HEK293 (cell line): Measurements from ENCODE around the gene CLIC3.

Source experiments
- CTCF ChIA-PET: fragments of 350-600 bp; formaldehyde crosslinking; extraction: SDS; loops from one replicate; lab custom pipeline; 2021; ENCODE audit warnings: antibody characterized with exemption; lab: Yijun Ruan, JAX
- POLR2A ChIA-PET: fragments of 300-600 bp; formaldehyde crosslinking; extraction: SDS; loops from one replicate; lab custom pipeline; 2020; ENCODE audit warnings: antibody characterized with exemption, inconsistent platforms; lab: Yijun Ruan, JAX
- H3K27ac ChIP-seq: fragments of 200-500 bp; sonication (Bioruptor generic); 2 replicates; pipeline ENCODE4 v1.5.1; 2014; ENCODE audit warnings: low read depth, low read length, control low read depth, inconsistent platforms; ENCODE audit errors: extremely low read depth
- H3K36me3 ChIP-seq, 2 experiments: fragments of 200-500 bp in 1 of 2; sonication (Bioruptor generic) in 1 of 2; 1 replicate in 1 of 2; 2 replicates in 1 of 2; pipeline ENCODE4 v1.5.1; 2014 to 2017; ENCODE audit warnings: inconsistent platforms in 2 of 2, low read length in 2 of 2; ENCODE audit not compliant: control insufficient read depth in 2 of 2, insufficient read depth in 1 of 2
- H3K4me1 ChIP-seq: fragments of 200-500 bp; sonication (Bioruptor generic); 2 replicates; pipeline ENCODE4 v1.5.1; 2014; ENCODE audit warnings: mild to moderate bottlenecking, low read length, inconsistent platforms; ENCODE audit not compliant: control insufficient read depth, insufficient read depth
- H3K4me3 ChIP-seq: 2 replicates; pipeline ENCODE4 v1.5.1; 2011; ENCODE audit warnings: low read depth, mild to moderate bottlenecking, control low read depth, low read length, moderate library complexity
- H3K9me3 ChIP-seq: fragments of 200-500 bp; sonication (Bioruptor generic); 2 replicates; pipeline ENCODE4 v1.5.1; 2014; ENCODE audit warnings: low read depth, low read length, inconsistent platforms; ENCODE audit not compliant: control insufficient read depth, insufficient read depth
- BCL11B ChIP-seq: fragments of 450-650 bp; formaldehyde crosslinking; IDR thresholded peaks from 2 replicates; pipeline ENCODE4 v1.5.1; 2016; ENCODE audit warnings: low read depth, missing biosample characterization, missing genetic modification characterization
- EGR2 ChIP-seq: fragments of 450-650 bp; formaldehyde crosslinking; IDR thresholded peaks from 2 replicates; pipeline ENCODE4 v1.5.1; 2016; ENCODE audit warnings: low read depth, missing biosample characterization, missing genetic modification characterization
- GLIS1 ChIP-seq: fragments of 450-650 bp; formaldehyde crosslinking; IDR thresholded peaks from 2 replicates; pipeline ENCODE4 v1.5.1; 2016; ENCODE audit warnings: missing biosample characterization, missing genetic modification characterization
- KLF1 ChIP-seq: fragments of 450-650 bp; formaldehyde crosslinking; IDR thresholded peaks from 2 replicates; pipeline ENCODE4 v1.5.1; 2016; ENCODE audit warnings: missing biosample characterization, missing genetic modification characterization
- KLF9 ChIP-seq: fragments of 450-650 bp; formaldehyde crosslinking; IDR thresholded peaks from 2 replicates; pipeline ENCODE4 v1.5.1; 2016; ENCODE audit warnings: missing biosample characterization, missing genetic modification characterization, low read depth
- ZBTB11 ChIP-seq: fragments of 450-650 bp; formaldehyde crosslinking; conservative IDR thresholded peaks from 2 replicates; pipeline ENCODE4 v1.5.1; 2016; ENCODE audit warnings: low read depth, missing biosample characterization, missing genetic modification characterization
- ZBTB17 ChIP-seq: fragments of 450-650 bp; formaldehyde crosslinking; IDR thresholded peaks from 2 replicates; pipeline ENCODE4 v1.5.1; 2016; ENCODE audit warnings: missing biosample characterization, missing genetic modification characterization
- ZBTB7A ChIP-seq: fragments of 450-650 bp; formaldehyde crosslinking; IDR thresholded peaks from 2 replicates; pipeline ENCODE4 v1.5.1; 2016; ENCODE audit warnings: low read depth, missing biosample characterization, missing genetic modification characterization
- ZFHX2 ChIP-seq: fragments of 450-650 bp; formaldehyde crosslinking; conservative IDR thresholded peaks from 2 replicates; pipeline ENCODE4 v1.5.1; 2016; ENCODE audit warnings: missing biosample characterization, missing genetic modification characterization
- ZFP41 ChIP-seq: fragments of 450-650 bp; formaldehyde crosslinking; IDR thresholded peaks from 2 replicates; pipeline ENCODE4 v1.5.1; 2016; ENCODE audit warnings: missing biosample characterization, missing genetic modification characterization, borderline replicate concordance
- ZNF132 ChIP-seq: fragments of 450-650 bp; formaldehyde crosslinking; IDR thresholded peaks from 2 replicates; pipeline ENCODE4 v1.5.1; 2017; ENCODE audit warnings: missing biosample characterization, missing genetic modification characterization, borderline replicate concordance
- ZNF146 ChIP-seq: fragments of 450-650 bp; formaldehyde crosslinking; IDR thresholded peaks from 2 replicates; pipeline ENCODE4 v1.5.1; 2016; ENCODE audit warnings: missing biosample characterization, missing genetic modification characterization
- ZNF174 ChIP-seq: fragments of 450-650 bp; formaldehyde crosslinking; IDR thresholded peaks from 2 replicates; pipeline ENCODE4 v1.5.0; 2017; ENCODE audit warnings: missing biosample characterization, mild to moderate bottlenecking, missing genetic modification characterization
- ZNF248 ChIP-seq: fragments of 450-650 bp; formaldehyde crosslinking; IDR thresholded peaks from 2 replicates; pipeline ENCODE4 v1.5.1; 2017; ENCODE audit warnings: missing biosample characterization, missing genetic modification characterization
- ZNF280C ChIP-seq: fragments of 450-650 bp; formaldehyde crosslinking; IDR thresholded peaks from 2 replicates; pipeline ENCODE4 v1.5.1; 2016; ENCODE audit warnings: missing biosample characterization, missing genetic modification characterization
- ZNF324 ChIP-seq: fragments of 450-650 bp; formaldehyde crosslinking; IDR thresholded peaks from 2 replicates; pipeline ENCODE4 v1.5.1; 2016; ENCODE audit warnings: missing biosample characterization, missing genetic modification characterization
- ZNF544 ChIP-seq: fragments of 450-650 bp; formaldehyde crosslinking; IDR thresholded peaks from 2 replicates; pipeline ENCODE4 v1.5.0; 2017; ENCODE audit warnings: missing biosample characterization, missing genetic modification characterization
- ZNF560 ChIP-seq: fragments of 450-650 bp; formaldehyde crosslinking; IDR thresholded peaks from 2 replicates; pipeline ENCODE4 v1.5.1; 2017; ENCODE audit warnings: missing biosample characterization, missing genetic modification characterization, borderline replicate concordance
- ZNF571 ChIP-seq: fragments of 450-650 bp; formaldehyde crosslinking; IDR thresholded peaks from 2 replicates; pipeline ENCODE4 v1.5.0; 2017; ENCODE audit warnings: missing biosample characterization, missing genetic modification characterization
- ZNF707 ChIP-seq: fragments of 450-650 bp; formaldehyde crosslinking; IDR thresholded peaks from 2 replicates; pipeline ENCODE4 v1.5.1; 2016; ENCODE audit warnings: missing biosample characterization, missing genetic modification characterization
- ZNF792 ChIP-seq: fragments of 450-650 bp; formaldehyde crosslinking; IDR thresholded peaks from 2 replicates; pipeline ENCODE4 v1.5.1; 2016; ENCODE audit warnings: missing biosample characterization, missing genetic modification characterization
- TF ChIP-seq, protein P1 (sequence below): fragments of 450-650 bp; IDR thresholded peaks from 2 replicates; pipeline ENCODE4 v1.5.1; 2018; ENCODE audit warnings: missing biosample characterization, mild to moderate bottlenecking, missing genetic modification characterization

Gene CLIC3

DNA sequence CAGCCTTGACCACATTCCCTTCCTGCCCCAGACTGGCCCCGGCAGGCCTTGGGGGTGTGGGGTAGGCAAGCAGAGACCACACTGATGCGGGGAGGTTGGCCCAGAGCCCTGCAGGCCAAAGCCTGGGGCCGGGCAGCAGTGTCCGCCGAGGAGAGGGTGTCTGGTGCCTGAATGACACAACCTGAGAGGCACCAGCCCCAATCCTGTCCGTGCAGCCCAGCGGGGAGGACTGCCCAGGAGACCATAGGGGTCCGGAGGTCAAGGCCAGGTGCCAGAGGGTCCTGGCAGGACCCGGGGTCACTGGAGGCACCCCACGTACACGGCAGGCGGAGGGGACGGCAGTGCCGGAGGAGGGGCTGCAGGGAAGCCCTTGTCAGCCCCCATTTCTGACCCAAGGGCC lies 24.6 kb downstream of the CLIC3 start:
- POLR2A ChIA-PET = no interaction called here
- Histone ChIP-seq H3K9me3 (no peaks in the 10 kb centered on the region), H3K4me3 (no peak overlapping the region), H3K4me1 (no peaks in the 10 kb centered on the region), H3K27ac (no peak overlapping the region), H3K36me3 (no peaks in the 10 kb centered on the region)
- no peak for TF ChIP-seq KLF9 (tag by site-specific recombination)
- 0 out of 2 replicates have a peak, but pooled peaks have one; percentile 14 for TF ChIP-seq BCL11B (tag by site-specific recombination)
- no peak for TF ChIP-seq ZBTB7A (tag by site-specific recombination)
- TF ChIP-seq, all 188 proteins: peak for 1
- CTCF ChIA-PET = interaction anchor here (0.5 to 1.5 kb wide), 2 partner anchors 58 to 95 kb away, joined by 4 to 5 read pairs; no protein-coding TSS in a partner anchor

DNA sequence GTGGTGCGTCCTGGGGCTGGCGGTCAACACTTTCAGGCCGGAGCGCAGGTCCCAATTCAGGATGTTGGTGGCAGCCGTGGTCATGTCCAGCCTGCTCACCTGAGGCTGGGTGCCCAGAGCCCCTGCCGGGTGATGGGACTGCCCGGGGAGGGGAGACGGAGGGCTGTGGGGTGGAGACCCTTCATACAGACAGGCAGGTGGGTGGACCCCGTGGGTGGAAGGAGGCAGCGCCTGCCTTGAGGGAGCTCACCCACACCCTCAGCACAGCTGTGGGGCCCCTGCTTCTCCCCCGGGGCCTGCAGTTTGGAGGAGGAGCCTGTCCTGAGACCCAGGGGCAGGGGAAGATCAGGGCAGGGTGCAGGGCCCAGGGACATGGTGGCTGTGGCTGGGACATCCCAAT lies 26.0 kb downstream of the CLIC3 start:
- Histone ChIP-seq H3K4me3 (no peak overlapping the region), H3K9me3 (no peaks in the 10 kb centered on the region), H3K4me1 (no peaks in the 10 kb centered on the region)
- ChIA-PET POLR2A (no interaction called here), CTCF (interaction anchor here (0.7 to 1.5 kb wide), 2 partner anchors 59 to 183 kb away, joined by 3 to 5 read pairs; no protein-coding TSS in a partner anchor)
- TF ChIP-seq EGR2 (tag by site-specific recombination) (peak; percentile 81), ZNF248 (no peak), ZNF544 (tag by site-specific recombination) (no peak), ZNF571 (tag by site-specific recombination) (no peak), ZNF560 (tag by site-specific recombination) (no peak), ZFHX2 (tag by site-specific recombination) (peak; percentile 85), KLF1 (tag by site-specific recombination) (peak; percentile 33; the same call in 1 of the 2 replicates)
- TF ChIP-seq, protein P1, sequence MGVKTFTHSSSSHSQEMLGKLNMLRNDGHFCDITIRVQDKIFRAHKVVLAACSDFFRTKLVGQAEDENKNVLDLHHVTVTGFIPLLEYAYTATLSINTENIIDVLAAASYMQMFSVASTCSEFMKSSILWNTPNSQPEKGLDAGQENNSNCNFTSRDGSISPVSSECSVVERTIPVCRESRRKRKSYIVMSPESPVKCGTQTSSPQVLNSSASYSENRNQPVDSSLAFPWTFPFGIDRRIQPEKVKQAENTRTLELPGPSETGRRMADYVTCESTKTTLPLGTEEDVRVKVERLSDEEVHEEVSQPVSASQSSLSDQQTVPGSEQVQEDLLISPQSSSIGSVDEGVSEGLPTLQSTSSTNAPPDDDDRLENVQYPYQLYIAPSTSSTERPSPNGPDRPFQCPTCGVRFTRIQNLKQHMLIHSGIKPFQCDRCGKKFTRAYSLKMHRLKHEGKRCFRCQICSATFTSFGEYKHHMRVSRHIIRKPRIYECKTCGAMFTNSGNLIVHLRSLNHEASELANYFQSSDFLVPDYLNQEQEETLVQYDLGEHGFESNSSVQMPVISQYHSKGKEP (tag by site-specific recombination) = no peak
- TF ChIP-seq, all 188 proteins: peak for 3
- no peak overlapping the region for H3K27ac ChIP-seq
- H3K36me3 ChIP-seq = no peaks in the 10 kb centered on the region

DNA sequence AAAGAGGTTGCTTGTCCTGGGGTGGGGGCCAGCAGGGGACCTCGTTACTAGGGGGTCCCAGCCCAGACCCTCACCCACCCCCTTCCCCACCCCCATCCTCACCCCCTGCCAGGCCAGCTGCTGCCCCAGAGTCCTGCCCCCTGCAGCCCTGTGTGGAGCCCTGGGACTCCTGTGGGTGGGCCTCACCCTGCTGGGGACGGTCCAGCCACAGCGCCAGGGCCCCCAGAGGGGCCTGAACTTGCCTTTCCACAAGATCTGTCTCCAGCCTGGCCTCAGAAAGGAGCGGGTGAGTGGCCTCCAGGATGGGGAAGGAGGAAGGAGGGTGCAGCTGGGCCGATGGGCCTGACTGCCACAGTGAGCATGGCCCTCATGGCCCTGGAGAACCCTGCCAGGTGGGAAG lies 26.6 kb downstream of the CLIC3 start:
- ChIA-PET CTCF (no interaction called here), POLR2A (no interaction called here)
- H3K36me3 ChIP-seq = no peaks in the 10 kb centered on the region
- H3K4me1 ChIP-seq = no peaks in the 10 kb centered on the region
- no peak for TF ChIP-seq ZNF707 (tag by site-specific recombination)
- peak; percentile 78 for TF ChIP-seq GLIS1 (tag by site-specific recombination)
- TF ChIP-seq ZNF280C (tag by site-specific recombination) = no peak
- TF ChIP-seq ZNF174 = no peak
- H3K9me3 ChIP-seq = no peaks in the 10 kb centered on the region
- H3K4me3 ChIP-seq = no peak overlapping the region
- H3K27ac ChIP-seq = no peak overlapping the region

DNA sequence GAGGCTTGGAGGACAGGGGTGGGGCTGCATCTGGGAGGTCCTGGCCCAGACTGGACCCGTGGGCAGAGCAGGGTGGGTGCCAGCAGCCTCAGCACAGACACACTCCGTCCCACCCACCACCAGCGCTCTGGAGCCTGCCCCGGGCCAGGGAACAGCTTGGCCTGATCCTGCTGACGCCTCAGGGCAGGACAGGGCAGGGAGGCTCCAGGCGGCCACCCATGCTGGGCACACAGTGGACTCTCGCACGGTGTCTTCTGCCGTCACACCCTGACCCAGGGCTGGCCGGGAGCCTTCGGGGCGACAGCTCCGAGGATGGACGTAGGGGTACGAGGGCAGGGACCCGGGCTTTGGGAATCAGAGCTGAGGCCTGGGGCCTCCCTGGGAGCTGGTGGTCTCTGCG lies 27.2 kb downstream of the CLIC3 start:
- ChIA-PET CTCF (interaction anchor here (1.5 kb wide), 1 partner anchor 66 kb away, joined by 3 read pairs; no protein-coding TSS in a partner anchor), POLR2A (interaction anchor here (1.0 kb wide), 1 partner anchor 21 kb away, joined by 3 read pairs; no protein-coding TSS in a partner anchor)
- Histone ChIP-seq H3K9me3 (no peaks in the 10 kb centered on the region), H3K27ac (no peak overlapping the region), H3K4me3 (no peak overlapping the region), H3K4me1 (no peaks in the 10 kb centered on the region), H3K36me3 (no peaks in the 10 kb centered on the region)
- TF ChIP-seq ZFP41 (tag by site-specific recombination) (no peak), EGR2 (tag by site-specific recombination) (peak; percentile 47), ZNF792 (tag by site-specific recombination) (no peak), ZBTB17 (no peak), ZNF132 (tag by site-specific recombination) (no peak), ZNF324 (no peak), KLF1 (tag by site-specific recombination) (no peak), ZNF146 (tag by site-specific recombination) (no peak), ZBTB11 (tag by site-specific recombination) (no peak)
